GM23338 (cell line): ENCODE data around the gene ST8SIA1.

Experiments used
- CTCF ChIP-seq, 2 experiments: fragments of 200-600 bp in 1 of 2; sonication (generic) in 1 of 2; conservative IDR thresholded peaks; 2 replicates each; pipeline versions ENCODE4 v1.5.1 to v1.6.1; 2016 to 2017; ENCODE audit warnings: antibody characterized with exemption in 2 of 2, low read depth in 2 of 2, mild to moderate bottlenecking in 2 of 2, moderate library complexity in 1 of 2
- EZH2 ChIP-seq: fragments of 200-600 bp; sonication (generic); IDR thresholded peaks from one replicate; pipeline ENCODE4 v1.8.0; 2017; ENCODE audit warnings: antibody characterized with exemption, mild to moderate bottlenecking, low read depth; ENCODE audit not compliant: unreplicated experiment
- EZH2phosphoT487 ChIP-seq: fragments of 200-600 bp; sonication (generic); IDR thresholded peaks from one replicate; pipeline ENCODE4 v1.8.1; 2018; ENCODE audit warnings: antibody characterized with exemption; ENCODE audit not compliant: unreplicated experiment
- JUNB ChIP-seq: IDR thresholded peaks from one replicate; pipeline ENCODE4 v1.6.1; 2016; ENCODE audit warnings: antibody characterized with exemption; ENCODE audit not compliant: unreplicated experiment
- POLR2AphosphoS5 ChIP-seq: IDR thresholded peaks from 2 replicates; pipeline ENCODE4 v1.6.1; 2016; ENCODE audit warnings: antibody characterized with exemption, low read depth
- REST ChIP-seq: IDR thresholded peaks from one replicate; pipeline ENCODE4 v1.6.1; 2018; ENCODE audit warnings: antibody characterized with exemption; ENCODE audit not compliant: unreplicated experiment
- ZNF331 ChIP-seq: fragments of 250-450 bp; sonication (Bioruptor Pico); IDR thresholded peaks from 2 replicates; pipeline ENCODE4 v1.5.0; 2020; ENCODE audit warnings: low read depth, mild to moderate bottlenecking, moderate library complexity

GRCh38 chr12:22289250-22289649 lies 45.3 kb downstream of the ST8SIA1 start:
- TF ChIP-seq POLR2AphosphoS5 (no peak), CTCF (conservative IDR thresholded peaks at IDR 0.05; ENCODE audit: low read depth in 2 of 2) (no peak), EZH2phosphoT487 (no peak), ZNF331 (no peak), EZH2 (no peak), REST (no peak), JUNB (no peak)
